ENCODE data around the gene NOS1. TPM values are rescaled to one million over a fixed set of nuclear protein-coding genes. Genes with fewer than 3 reads are reported as not detected.

The NOS1 gene
- total RNA-seq, 2 experiments from 2014 or later: not detected

GRCh38 chr12:117343296-117343695 is 18.1 kb downstream of the NOS1 start:
- ChIA-PET POLR2A (no interaction called here), CTCF (interaction anchor here (1.4 kb wide), 1 partner anchor 24 kb away, joined by 4 read pairs; no protein-coding TSS in a partner anchor)
- H3K4me3 Mint-ChIP-seq: no peak overlapping the region
- ATAC-seq (no peak), DNase-seq (no peak)
- H3K4me1 Mint-ChIP-seq (ENCODE audit: low read depth): peaks cover 5% of the 10 kb centered on the region
- no peaks in the 10 kb centered on the region for H3K9me3 Mint-ChIP-seq (ENCODE audit: insufficient read depth)
- H3K36me3 Mint-ChIP-seq (ENCODE audit: low read depth): no peaks in the 10 kb centered on the region
- no peaks in the 10 kb centered on the region for H3K27me3 Mint-ChIP-seq (ENCODE audit: low read depth)
- no peak overlapping the region for H3K27ac Mint-ChIP-seq

- DNase-seq (no peak), ATAC-seq (no peak)
- Mint-ChIP-seq H3K4me3 (no peak overlapping the region), H3K27ac (no peak overlapping the region), H3K9me3 (ENCODE audit: insufficient read depth) (no peaks in the 10 kb centered on the region), H3K4me1 (ENCODE audit: low read depth) (peaks cover 5% of the 10 kb centered on the region), H3K27me3 (ENCODE audit: low read depth) (no peaks in the 10 kb centered on the region), H3K36me3 (ENCODE audit: low read depth) (no peaks in the 10 kb centered on the region)
- CTCF ChIA-PET: interaction anchor here (1.4 kb wide), 1 partner anchor 24 kb away, joined by 4 read pairs; no protein-coding TSS in a partner anchor
- POLR2A ChIA-PET: no interaction called here
Observed at GRCh38 chr12:117342682-117343081, 18.7 kb downstream of the NOS1 start.

GRCh38 chr12:117342247-117342646 is 19.2 kb downstream of the NOS1 start:
- POLR2A ChIA-PET: no interaction called here
- CTCF ChIA-PET: interaction anchor here (1.4 kb wide), 1 partner anchor 25 kb away, joined by 4 read pairs; no protein-coding TSS in a partner anchor
- Mint-ChIP-seq H3K9me3 (ENCODE audit: insufficient read depth) (no peaks in the 10 kb centered on the region), H3K27me3 (ENCODE audit: low read depth) (no peaks in the 10 kb centered on the region), H3K4me3 (no peak overlapping the region), H3K4me1 (ENCODE audit: low read depth) (peaks cover 5% of the 10 kb centered on the region), H3K36me3 (ENCODE audit: low read depth) (no peaks in the 10 kb centered on the region), H3K27ac (no peak overlapping the region)
- DNase-seq (no peak), ATAC-seq (no peak)

GRCh38 chr12:117339104-117339503 is 22.3 kb downstream of the NOS1 start:
- Mint-ChIP-seq H3K4me3 (no peak overlapping the region), H3K27me3 (ENCODE audit: low read depth) (peaks cover 5% of the 10 kb centered on the region), H3K9me3 (ENCODE audit: insufficient read depth) (no peaks in the 10 kb centered on the region), H3K27ac (no peak overlapping the region), H3K36me3 (ENCODE audit: low read depth) (no peaks in the 10 kb centered on the region), H3K4me1 (ENCODE audit: low read depth) (peaks cover 5% of the 10 kb centered on the region)
- POLR2A ChIA-PET: no interaction called here
- CTCF ChIA-PET: interaction anchor here (1.3 kb wide), 1 partner anchor 28 kb away, joined by 3 read pairs; no protein-coding TSS in a partner anchor
- ATAC-seq: no peak
- DNase-seq: no peak

- Mint-ChIP-seq H3K4me1 (ENCODE audit: low read depth) (no peaks in the 10 kb centered on the region), H3K27ac (no peak overlapping the region), H3K4me3 (no peak overlapping the region), H3K36me3 (ENCODE audit: low read depth) (no peaks in the 10 kb centered on the region), H3K27me3 (ENCODE audit: low read depth) (peaks cover 11% of the 10 kb centered on the region), H3K9me3 (ENCODE audit: insufficient read depth) (no peaks in the 10 kb centered on the region)
- no peak for ATAC-seq
- CTCF ChIA-PET: no interaction called here
- no peak for DNase-seq
- POLR2A ChIA-PET: no interaction called here
Observed at GRCh38 chr12:117334855-117335587, 26.4 kb downstream of the NOS1 start.

GRCh38 chr12:117334051-117334450 is 27.4 kb downstream of the NOS1 start:
- ChIA-PET POLR2A (interaction anchor here (0.6 kb wide), 2 partner anchors 55 to 1709 kb away, joined by 3 read pairs; no protein-coding TSS in a partner anchor), CTCF (no interaction called here)
- H3K27me3 Mint-ChIP-seq (ENCODE audit: low read depth): peaks cover 11% of the 10 kb centered on the region

GRCh38 chr12:117333331-117333881 is 28.0 kb downstream of the NOS1 start:
- ATAC-seq (no peak), DNase-seq (no peak)
- ChIA-PET POLR2A (interaction anchor here (0.6 kb wide), 2 partner anchors 56 to 1709 kb away, joined by 3 read pairs; no protein-coding TSS in a partner anchor), CTCF (no interaction called here)
- Mint-ChIP-seq H3K4me3 (no peak overlapping the region), H3K27me3 (ENCODE audit: low read depth) (peaks cover 11% of the 10 kb centered on the region), H3K27ac (no peak overlapping the region), H3K4me1 (ENCODE audit: low read depth) (no peaks in the 10 kb centered on the region), H3K36me3 (ENCODE audit: low read depth) (no peaks in the 10 kb centered on the region), H3K9me3 (ENCODE audit: insufficient read depth) (no peaks in the 10 kb centered on the region)

More at GRCh38 chr12:117334051-117334450, 27.4 kb downstream of the NOS1 start:
- no peaks in the 10 kb centered on the region for H3K36me3 Mint-ChIP-seq (ENCODE audit: low read depth)
- H3K4me3 Mint-ChIP-seq: no peak overlapping the region
- ATAC-seq (no peak), DNase-seq (no peak)
- H3K4me1 Mint-ChIP-seq (ENCODE audit: low read depth): no peaks in the 10 kb centered on the region
- no peak overlapping the region for H3K27ac Mint-ChIP-seq
- H3K9me3 Mint-ChIP-seq (ENCODE audit: insufficient read depth): no peaks in the 10 kb centered on the region

GRCh38 chr12:117331691-117332090 is 29.7 kb downstream of the NOS1 start:
- no peaks in the 10 kb centered on the region for H3K36me3 Mint-ChIP-seq (ENCODE audit: low read depth)
- CTCF ChIA-PET: no interaction called here

GRCh38 chr12:117330441-117331113 is 30.8 kb downstream of the NOS1 start:
- CTCF ChIA-PET: no interaction called here
- Mint-ChIP-seq H3K36me3 (ENCODE audit: low read depth) (no peaks in the 10 kb centered on the region), H3K27me3 (ENCODE audit: low read depth) (peaks cover 9% of the 10 kb centered on the region)

More at GRCh38 chr12:117331691-117332090, 29.7 kb downstream of the NOS1 start:
- DNase-seq: no peak
- no peaks in the 10 kb centered on the region for H3K9me3 Mint-ChIP-seq (ENCODE audit: insufficient read depth)
- no peak overlapping the region for H3K4me3 Mint-ChIP-seq
- peaks cover 11% of the 10 kb centered on the region for H3K27me3 Mint-ChIP-seq (ENCODE audit: low read depth)
- no peaks in the 10 kb centered on the region for H3K4me1 Mint-ChIP-seq (ENCODE audit: low read depth)
- no peak for ATAC-seq
- POLR2A ChIA-PET: no interaction called here
- no peak overlapping the region for H3K27ac Mint-ChIP-seq

GRCh38 chr12:117329756-117330155 is 31.7 kb downstream of the NOS1 start:
- POLR2A ChIA-PET: no interaction called here
- DNase-seq (no peak), ATAC-seq (no peak)
- Mint-ChIP-seq H3K36me3 (ENCODE audit: low read depth) (no peaks in the 10 kb centered on the region), H3K9me3 (ENCODE audit: insufficient read depth) (no peaks in the 10 kb centered on the region), H3K27me3 (ENCODE audit: low read depth) (peaks cover 9% of the 10 kb centered on the region), H3K27ac (no peak overlapping the region), H3K4me1 (ENCODE audit: low read depth) (no peaks in the 10 kb centered on the region), H3K4me3 (no peak overlapping the region)
- CTCF ChIA-PET: no interaction called here

More at GRCh38 chr12:117330441-117331113, 30.8 kb downstream of the NOS1 start:
- DNase-seq (no peak), ATAC-seq (no peak)
- Mint-ChIP-seq H3K4me3 (no peak overlapping the region), H3K4me1 (ENCODE audit: low read depth) (no peaks in the 10 kb centered on the region), H3K9me3 (ENCODE audit: insufficient read depth) (no peaks in the 10 kb centered on the region), H3K27ac (no peak overlapping the region)
- POLR2A ChIA-PET: no interaction called here

- Mint-ChIP-seq H3K36me3 (ENCODE audit: low read depth) (no peaks in the 10 kb centered on the region), H3K4me1 (ENCODE audit: low read depth) (no peaks in the 10 kb centered on the region), H3K27me3 (ENCODE audit: low read depth) (peaks cover 2% of the 10 kb centered on the region), H3K27ac (no peak overlapping the region), H3K4me3 (no peak overlapping the region), H3K9me3 (ENCODE audit: insufficient read depth) (no peaks in the 10 kb centered on the region)
- CTCF ChIA-PET: no interaction called here
- DNase-seq (no peak), ATAC-seq (no peak)
- POLR2A ChIA-PET: no interaction called here
Observed at GRCh38 chr12:117328556-117329100, 32.8 kb downstream of the NOS1 start.

- H3K9me3 Mint-ChIP-seq (ENCODE audit: insufficient read depth): no peaks in the 10 kb centered on the region
- no peak overlapping the region for H3K4me3 Mint-ChIP-seq
- DNase-seq (no peak), ATAC-seq (no peak)
- ChIA-PET CTCF (no interaction called here), POLR2A (no interaction called here)
- no peaks in the 10 kb centered on the region for H3K27me3 Mint-ChIP-seq (ENCODE audit: low read depth)
- no peaks in the 10 kb centered on the region for H3K4me1 Mint-ChIP-seq (ENCODE audit: low read depth)
- H3K27ac Mint-ChIP-seq: no peak overlapping the region
- no peaks in the 10 kb centered on the region for H3K36me3 Mint-ChIP-seq (ENCODE audit: low read depth)
Observed at GRCh38 chr12:117322428-117322827, 39.0 kb downstream of the NOS1 start.

Measured in activated CD8-positive, alpha-beta T cell treated with anti-CD3 and anti-CD28 coated beads, Interleukin-2, amount 10 ng/mL, durations not matched to agents 7 days and 5 days (primary cell).